ENCODE data around the gene DEXI. TPM values are rescaled to one million over a fixed set of nuclear protein-coding genes. Genes with fewer than 3 reads are reported as not detected.

Gene DEXI
- total and polyA plus RNA-seq, 2 of the 13 experiments (the other 11 are each of a cell fraction or from before 2014, with no cell fraction given), result 51.5 to 70.4 TPM

DNA sequence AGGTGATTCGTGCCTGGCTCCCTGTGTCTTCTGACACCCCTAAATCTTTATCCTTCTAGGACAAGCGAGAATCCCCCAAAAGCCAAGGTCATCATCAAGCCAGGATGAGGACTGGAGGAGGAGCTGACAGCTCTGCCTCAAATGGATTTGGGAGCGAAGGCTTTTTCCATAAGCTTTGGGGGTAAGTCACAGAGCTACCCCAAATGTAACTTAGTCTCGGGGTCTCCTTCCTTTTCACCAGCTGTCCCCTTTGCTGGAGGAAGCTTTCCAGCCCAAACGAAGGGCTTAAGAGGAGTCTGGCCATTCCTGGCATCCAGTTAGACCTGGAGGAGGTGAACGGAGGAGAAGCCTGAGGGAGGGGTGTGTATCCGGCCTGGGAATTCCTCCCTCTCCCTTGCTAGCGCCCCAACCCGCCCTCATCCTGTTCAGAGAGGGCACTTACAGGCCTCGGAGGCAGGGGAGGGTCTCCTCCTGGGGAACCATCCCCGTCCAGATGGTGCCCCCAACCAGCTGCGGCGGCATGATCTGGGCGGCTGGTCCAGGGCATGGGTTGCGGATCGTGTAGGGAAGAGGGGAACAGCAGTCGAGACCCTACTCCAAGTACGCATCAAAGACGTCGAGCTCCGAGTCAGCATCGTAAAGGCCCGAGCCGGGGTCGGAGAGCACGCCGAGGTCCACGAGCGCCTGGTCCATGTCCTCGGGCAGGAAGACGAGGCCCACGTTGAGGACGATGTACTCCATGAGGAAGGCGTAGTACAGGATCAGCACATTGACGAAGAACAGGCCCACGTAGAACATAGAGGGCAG lies 938 bp downstream of the DEXI start (continued):
- TF ChIP-seq SP4 (CRISPR knock-in tag; IDR thresholded peaks at IDR 0.05) (no peak), GATAD1 (CRISPR knock-in tag; IDR thresholded peaks at IDR 0.05) (no peak), AGO2 (optimal IDR thresholded peaks at IDR 0.05; ENCODE audit: low read depth, low read length) (no peak), PHF8 (CRISPR knock-in tag; IDR thresholded peaks at IDR 0.05) (peak; percentile 16; the same call in 1 of the 2 replicates), THAP11 (CRISPR knock-in tag; IDR thresholded peaks at IDR 0.05) (no peak), ZNF432 (CRISPR knock-in tag; IDR thresholded peaks at IDR 0.05; ENCODE audit: borderline replicate concordance) (0 out of 2 replicates have a peak, but pooled peaks have one; percentile 41), ZSCAN9 (CRISPR knock-in tag; IDR thresholded peaks at IDR 0.05; ENCODE audit: borderline replicate concordance) (no peak), IKZF1 (IDR thresholded peaks at IDR 0.05) (no peak), SETDB1 (CRISPR knock-in tag; IDR thresholded peaks at IDR 0.05; ENCODE audit: borderline replicate concordance) (no peak), ZNF564 (CRISPR knock-in tag; IDR thresholded peaks at IDR 0.05) (no peak), EP300 (IDR thresholded peaks at IDR 0.05; ENCODE audit: low read depth in 2 of 2, low read length in 2 of 2) (no peak), EP300 (CRISPR knock-in tag; IDR thresholded peaks at IDR 0.05; ENCODE audit: borderline replicate concordance) (no peak), SP2 (CRISPR knock-in tag; IDR thresholded peaks at IDR 0.05) (peak; percentile 38; the same call in 1 of the 2 replicates), KDM5B (CRISPR knock-in tag; IDR thresholded peaks at IDR 0.05; ENCODE audit: borderline replicate concordance) (no peak; the same call in none of the 2 replicates)
- TF ChIP-seq, protein P1, sequence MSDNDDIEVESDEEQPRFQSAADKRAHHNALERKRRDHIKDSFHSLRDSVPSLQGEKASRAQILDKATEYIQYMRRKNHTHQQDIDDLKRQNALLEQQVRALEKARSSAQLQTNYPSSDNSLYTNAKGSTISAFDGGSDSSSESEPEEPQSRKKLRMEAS (IDR thresholded peaks at IDR 0.05), result peak; percentile 63
- TF ChIP-seq, protein P2, sequence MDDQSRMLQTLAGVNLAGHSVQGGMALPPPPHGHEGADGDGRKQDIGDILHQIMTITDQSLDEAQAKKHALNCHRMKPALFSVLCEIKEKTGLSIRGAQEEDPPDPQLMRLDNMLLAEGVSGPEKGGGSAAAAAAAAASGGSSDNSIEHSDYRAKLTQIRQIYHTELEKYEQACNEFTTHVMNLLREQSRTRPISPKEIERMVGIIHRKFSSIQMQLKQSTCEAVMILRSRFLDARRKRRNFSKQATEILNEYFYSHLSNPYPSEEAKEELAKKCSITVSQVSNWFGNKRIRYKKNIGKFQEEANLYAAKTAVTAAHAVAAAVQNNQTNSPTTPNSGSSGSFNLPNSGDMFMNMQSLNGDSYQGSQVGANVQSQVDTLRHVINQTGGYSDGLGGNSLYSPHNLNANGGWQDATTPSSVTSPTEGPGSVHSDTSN (CRISPR knock-in tag; IDR thresholded peaks at IDR 0.05; ENCODE audit: borderline replicate concordance), result no peak
- TF ChIP-seq, protein P3, sequence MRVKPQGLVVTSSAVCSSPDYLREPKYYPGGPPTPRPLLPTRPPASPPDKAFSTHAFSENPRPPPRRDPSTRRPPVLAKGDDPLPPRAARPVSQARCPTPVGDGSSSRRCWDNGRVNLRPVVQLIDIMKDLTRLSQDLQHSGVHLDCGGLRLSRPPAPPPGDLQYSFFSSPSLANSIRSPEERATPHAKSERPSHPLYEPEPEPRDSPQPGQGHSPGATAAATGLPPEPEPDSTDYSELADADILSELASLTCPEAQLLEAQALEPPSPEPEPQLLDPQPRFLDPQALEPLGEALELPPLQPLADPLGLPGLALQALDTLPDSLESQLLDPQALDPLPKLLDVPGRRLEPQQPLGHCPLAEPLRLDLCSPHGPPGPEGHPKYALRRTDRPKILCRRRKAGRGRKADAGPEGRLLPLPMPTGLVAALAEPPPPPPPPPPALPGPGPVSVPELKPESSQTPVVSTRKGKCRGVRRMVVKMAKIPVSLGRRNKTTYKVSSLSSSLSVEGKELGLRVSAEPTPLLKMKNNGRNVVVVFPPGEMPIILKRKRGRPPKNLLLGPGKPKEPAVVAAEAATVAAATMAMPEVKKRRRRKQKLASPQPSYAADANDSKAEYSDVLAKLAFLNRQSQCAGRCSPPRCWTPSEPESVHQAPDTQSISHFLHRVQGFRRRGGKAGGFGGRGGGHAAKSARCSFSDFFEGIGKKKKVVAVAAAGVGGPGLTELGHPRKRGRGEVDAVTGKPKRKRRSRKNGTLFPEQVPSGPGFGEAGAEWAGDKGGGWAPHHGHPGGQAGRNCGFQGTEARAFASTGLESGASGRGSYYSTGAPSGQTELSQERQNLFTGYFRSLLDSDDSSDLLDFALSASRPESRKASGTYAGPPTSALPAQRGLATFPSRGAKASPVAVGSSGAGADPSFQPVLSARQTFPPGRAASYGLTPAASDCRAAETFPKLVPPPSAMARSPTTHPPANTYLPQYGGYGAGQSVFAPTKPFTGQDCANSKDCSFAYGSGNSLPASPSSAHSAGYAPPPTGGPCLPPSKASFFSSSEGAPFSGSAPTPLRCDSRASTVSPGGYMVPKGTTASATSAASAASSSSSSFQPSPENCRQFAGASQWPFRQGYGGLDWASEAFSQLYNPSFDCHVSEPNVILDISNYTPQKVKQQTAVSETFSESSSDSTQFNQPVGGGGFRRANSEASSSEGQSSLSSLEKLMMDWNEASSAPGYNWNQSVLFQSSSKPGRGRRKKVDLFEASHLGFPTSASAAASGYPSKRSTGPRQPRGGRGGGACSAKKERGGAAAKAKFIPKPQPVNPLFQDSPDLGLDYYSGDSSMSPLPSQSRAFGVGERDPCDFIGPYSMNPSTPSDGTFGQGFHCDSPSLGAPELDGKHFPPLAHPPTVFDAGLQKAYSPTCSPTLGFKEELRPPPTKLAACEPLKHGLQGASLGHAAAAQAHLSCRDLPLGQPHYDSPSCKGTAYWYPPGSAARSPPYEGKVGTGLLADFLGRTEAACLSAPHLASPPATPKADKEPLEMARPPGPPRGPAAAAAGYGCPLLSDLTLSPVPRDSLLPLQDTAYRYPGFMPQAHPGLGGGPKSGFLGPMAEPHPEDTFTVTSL (CRISPR knock-in tag; IDR thresholded peaks at IDR 0.05; ENCODE audit: borderline replicate concordance), result no peak
- TF ChIP-seq, protein P4, sequence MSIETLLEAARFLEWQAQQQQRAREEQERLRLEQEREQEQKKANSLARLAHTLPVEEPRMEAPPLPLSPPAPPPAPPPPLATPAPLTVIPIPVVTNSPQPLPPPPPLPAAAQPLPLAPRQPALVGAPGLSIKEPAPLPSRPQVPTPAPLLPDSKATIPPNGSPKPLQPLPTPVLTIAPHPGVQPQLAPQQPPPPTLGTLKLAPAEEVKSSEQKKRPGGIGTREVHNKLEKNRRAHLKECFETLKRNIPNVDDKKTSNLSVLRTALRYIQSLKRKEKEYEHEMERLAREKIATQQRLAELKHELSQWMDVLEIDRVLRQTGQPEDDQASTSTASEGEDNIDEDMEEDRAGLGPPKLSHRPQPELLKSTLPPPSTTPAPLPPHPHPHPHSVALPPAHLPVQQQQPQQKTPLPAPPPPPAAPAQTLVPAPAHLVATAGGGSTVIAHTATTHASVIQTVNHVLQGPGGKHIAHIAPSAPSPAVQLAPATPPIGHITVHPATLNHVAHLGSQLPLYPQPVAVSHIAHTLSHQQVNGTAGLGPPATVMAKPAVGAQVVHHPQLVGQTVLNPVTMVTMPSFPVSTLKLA (IDR thresholded peaks at IDR 0.05), result no peak
